Mesenteric fat pad (tissue), 1 donor: ENCODE data around the gene ATF7IP2. TPM values are rescaled to one million over a fixed set of nuclear protein-coding genes. Genes with fewer than 3 reads are reported as not detected.
"Not testable (repeated sequence)": the region's sequence is repeated elsewhere in the genome, so short reads cannot be mapped to it uniquely, and the experiment has no call there.

Experiments used
- DNase-seq: peaks from one replicate; pipeline ENCODE4 v3.0.0-alpha.2; 2020; ENCODE audit warnings: low spot score
- total RNA-seq: library from RNA; stranded (reverse); fragmentation: NEBNext Ultra II Directional; extraction: Animal tissue kit (Norgen Biotek cat#: 25700); gene quantifications from one replicate; pipeline ENCODE4 v1.2.1, GENCODE V29; 2021
- donor health status: DM: yes; HTN: yes; CAD: no.

Gene ATF7IP2
- total RNA-seq, 1 donor from 2014 or later, result 7.4 TPM

- DNase-seq, result no peak
These were observed 61.4 kb downstream of the ATF7IP2 start for GRCh38 chr16:10447289-10447688.

- not testable (repeated sequence) for DNase-seq
These were observed 66.6 kb downstream of the ATF7IP2 start for GRCh38 chr16:10452208-10453158.

- no peak for DNase-seq
These were observed 67.3 kb downstream of the ATF7IP2 start for GRCh38 chr16:10453159-10453510.

- no peak for DNase-seq
These were observed 80.0 kb downstream of the ATF7IP2 start for GRCh38 chr16:10465821-10466220.

GRCh38 chr16:10466313-10466712 lies 80.5 kb downstream of the ATF7IP2 start:
- DNase-seq, result no peak

GRCh38 chr16:10466861-10467260 lies 81.0 kb downstream of the ATF7IP2 start:
- no peak for DNase-seq

- DNase-seq, result not testable (repeated sequence)
These were observed 90.8 kb downstream of the ATF7IP2 start for GRCh38 chr16:10476636-10477035.

- DNase-seq, result no peak
These were observed 94.3 kb downstream of the ATF7IP2 start for GRCh38 chr16:10480151-10480550.

- no peak for DNase-seq
These were observed 99.3 kb downstream of the ATF7IP2 start for GRCh38 chr16:10485159-10485558.

- DNase-seq, result no peak
These were observed 100.0 kb downstream of the ATF7IP2 start for GRCh38 chr16:10485698-10486382.

- no peak for DNase-seq
These were observed 104.3 kb downstream of the ATF7IP2 start for GRCh38 chr16:10490141-10490540.

GRCh38 chr16:10493276-10493675 lies 107.4 kb downstream of the ATF7IP2 start:
- no peak for DNase-seq

GRCh38 chr16:10494343-10495030 lies 108.6 kb downstream of the ATF7IP2 start:
- no peak for DNase-seq

GRCh38 chr16:10495031-10495345 lies 109.1 kb downstream of the ATF7IP2 start:
- DNase-seq, result no peak

- DNase-seq, result no peak
These were observed 111.6 kb downstream of the ATF7IP2 start for GRCh38 chr16:10497132-10498101.

- DNase-seq, result no peak
These were observed 114.7 kb downstream of the ATF7IP2 start for GRCh38 chr16:10500582-10500981.

GRCh38 chr16:10501016-10501607 lies 115.3 kb downstream of the ATF7IP2 start:
- no peak for DNase-seq

- no peak for DNase-seq
These were observed 116.9 kb downstream of the ATF7IP2 start for GRCh38 chr16:10502776-10503175.

GRCh38 chr16:10504404-10504885 lies 118.6 kb downstream of the ATF7IP2 start:
- no peak for DNase-seq

- DNase-seq, result not testable (repeated sequence)
These were observed 119.4 kb downstream of the ATF7IP2 start for GRCh38 chr16:10505286-10505685.
